Measurements from ENCODE around the gene SPAAR. TPM values are rescaled to one million over a fixed set of nuclear protein-coding genes. Genes with fewer than 3 reads are reported as not detected.
A peak's percentile ranks its signal among the peaks of the same experiment; 100 is the strongest.
"Not testable (repeated sequence)": the region's sequence is repeated elsewhere in the genome, so short reads cannot be mapped to it uniquely, and the experiment has no call there.

Gene SPAAR
- total RNA-seq, 1 donor from 2014 or later = 13.5 TPM

DNA sequence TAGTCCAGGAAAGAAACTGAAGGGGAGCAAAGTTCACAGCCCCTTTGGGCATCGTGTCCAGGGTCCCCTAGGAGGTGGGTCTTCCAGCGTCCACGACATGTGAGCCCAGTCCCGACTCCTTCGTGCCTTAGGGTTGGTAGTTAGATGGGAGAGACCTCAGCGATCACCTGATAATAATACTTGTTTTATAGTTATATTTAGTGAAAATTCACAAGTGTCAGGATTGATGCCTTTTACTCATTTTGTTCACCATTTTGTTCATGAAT is 20.1 kb downstream of the SPAAR start:
- Histone ChIP-seq H3K27me3 (no peaks in the 10 kb centered on the region), H3K9me3 (no peaks in the 10 kb centered on the region), H3K27ac (no peak overlapping the region), H3K4me1 (no peaks in the 10 kb centered on the region), H3K4me3 (no peak overlapping the region), H3K36me3 (no peaks in the 10 kb centered on the region)
- no peak for ATAC-seq
- TF ChIP-seq, protein P1, sequence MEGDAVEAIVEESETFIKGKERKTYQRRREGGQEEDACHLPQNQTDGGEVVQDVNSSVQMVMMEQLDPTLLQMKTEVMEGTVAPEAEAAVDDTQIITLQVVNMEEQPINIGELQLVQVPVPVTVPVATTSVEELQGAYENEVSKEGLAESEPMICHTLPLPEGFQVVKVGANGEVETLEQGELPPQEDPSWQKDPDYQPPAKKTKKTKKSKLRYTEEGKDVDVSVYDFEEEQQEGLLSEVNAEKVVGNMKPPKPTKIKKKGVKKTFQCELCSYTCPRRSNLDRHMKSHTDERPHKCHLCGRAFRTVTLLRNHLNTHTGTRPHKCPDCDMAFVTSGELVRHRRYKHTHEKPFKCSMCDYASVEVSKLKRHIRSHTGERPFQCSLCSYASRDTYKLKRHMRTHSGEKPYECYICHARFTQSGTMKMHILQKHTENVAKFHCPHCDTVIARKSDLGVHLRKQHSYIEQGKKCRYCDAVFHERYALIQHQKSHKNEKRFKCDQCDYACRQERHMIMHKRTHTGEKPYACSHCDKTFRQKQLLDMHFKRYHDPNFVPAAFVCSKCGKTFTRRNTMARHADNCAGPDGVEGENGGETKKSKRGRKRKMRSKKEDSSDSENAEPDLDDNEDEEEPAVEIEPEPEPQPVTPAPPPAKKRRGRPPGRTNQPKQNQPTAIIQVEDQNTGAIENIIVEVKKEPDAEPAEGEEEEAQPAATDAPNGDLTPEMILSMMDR (IDR thresholded peaks at IDR 0.05) = no peak
- no peak for DNase-seq
- intact Hi-C loops (cut with DNase I) = no loop called here

DNA sequence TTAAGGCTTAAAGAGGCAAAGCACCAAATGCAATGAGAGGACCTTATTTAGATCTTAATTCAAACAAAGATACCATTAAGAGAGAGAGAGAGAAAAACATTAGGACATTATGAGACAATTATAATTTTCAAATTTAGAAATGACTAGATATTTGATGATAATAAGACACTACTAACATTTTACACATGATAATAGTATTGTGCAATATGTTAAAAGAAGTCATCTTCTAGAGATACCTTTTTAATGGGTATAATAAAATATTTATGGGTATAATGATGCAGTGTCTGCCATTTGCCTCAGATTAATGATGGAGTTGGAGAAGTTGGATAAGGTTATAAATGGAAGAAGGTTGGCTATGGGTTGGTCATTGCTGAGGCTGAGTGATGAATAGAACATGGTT is 21.2 kb downstream of the SPAAR start:
- intact Hi-C loops (cut with DNase I) = no loop called here
- ATAC-seq (no peak), DNase-seq (no peak)
- Histone ChIP-seq H3K9me3 (no peaks in the 10 kb centered on the region), H3K27me3 (no peaks in the 10 kb centered on the region), H3K4me3 (no peak overlapping the region), H3K36me3 (no peaks in the 10 kb centered on the region), H3K4me1 (peaks cover 3% of the 10 kb centered on the region), H3K27ac (no peak overlapping the region)
- TF ChIP-seq, protein P1 (IDR thresholded peaks at IDR 0.05) = no peak

DNA sequence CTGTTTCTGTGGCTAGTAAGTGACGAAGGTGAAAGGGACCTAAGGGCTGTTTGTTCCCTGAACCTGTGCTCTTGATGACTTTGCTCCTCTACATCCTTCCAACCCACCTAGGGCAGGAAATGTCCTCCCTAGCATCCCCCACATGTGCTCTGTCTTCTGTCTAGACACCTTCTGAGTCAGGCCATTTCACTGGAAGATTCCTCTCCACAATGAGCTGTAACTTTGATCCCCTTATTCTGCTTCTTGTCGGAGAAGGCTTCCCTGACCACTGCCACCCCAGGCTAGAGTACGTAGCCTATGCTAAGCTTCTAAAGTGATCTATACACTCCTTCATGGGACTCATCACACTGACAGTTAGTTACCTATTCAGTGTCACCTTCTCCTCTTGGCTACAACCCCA is 21.7 kb downstream of the SPAAR start:
- Histone ChIP-seq H3K9me3 (no peaks in the 10 kb centered on the region), H3K4me1 (peaks cover 6% of the 10 kb centered on the region), H3K27ac (no peak overlapping the region), H3K4me3 (no peak overlapping the region), H3K36me3 (no peaks in the 10 kb centered on the region), H3K27me3 (no peaks in the 10 kb centered on the region)
- DNase-seq (no peak), ATAC-seq (no peak)
- intact Hi-C loops (cut with DNase I) = no loop called here
- TF ChIP-seq, protein P1 (IDR thresholded peaks at IDR 0.05) = no peak

DNA sequence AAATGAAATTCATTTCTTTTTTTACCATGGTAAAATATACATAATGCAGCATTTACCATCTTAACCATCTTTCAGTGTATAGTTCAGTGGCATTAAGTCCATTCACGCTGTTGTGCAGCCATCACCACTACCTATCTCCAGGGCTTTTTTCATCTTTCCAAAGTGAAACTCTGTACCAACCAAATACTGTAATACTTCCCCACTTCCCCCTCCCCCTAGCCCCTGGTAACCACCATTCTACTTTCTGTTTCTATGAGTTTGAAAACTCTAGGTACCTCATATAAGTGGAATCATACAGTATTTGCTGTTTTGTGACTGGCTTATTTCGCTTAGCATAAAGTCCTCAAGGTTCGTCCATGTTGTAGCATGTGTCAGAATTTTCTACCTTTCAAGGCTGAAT is 23.4 kb downstream of the SPAAR start:
- H3K27me3 ChIP-seq = no peaks in the 10 kb centered on the region
- H3K27ac ChIP-seq = no peak overlapping the region
- DNase-seq (no peak), ATAC-seq (no peak)
- peaks cover 11% of the 10 kb centered on the region for H3K4me1 ChIP-seq
- no peaks in the 10 kb centered on the region for H3K9me3 ChIP-seq
- intact Hi-C loops (cut with DNase I) = no loop called here
- no peak overlapping the region for H3K4me3 ChIP-seq
- TF ChIP-seq, protein P1 (IDR thresholded peaks at IDR 0.05) = no peak
- H3K36me3 ChIP-seq = no peaks in the 10 kb centered on the region

DNA sequence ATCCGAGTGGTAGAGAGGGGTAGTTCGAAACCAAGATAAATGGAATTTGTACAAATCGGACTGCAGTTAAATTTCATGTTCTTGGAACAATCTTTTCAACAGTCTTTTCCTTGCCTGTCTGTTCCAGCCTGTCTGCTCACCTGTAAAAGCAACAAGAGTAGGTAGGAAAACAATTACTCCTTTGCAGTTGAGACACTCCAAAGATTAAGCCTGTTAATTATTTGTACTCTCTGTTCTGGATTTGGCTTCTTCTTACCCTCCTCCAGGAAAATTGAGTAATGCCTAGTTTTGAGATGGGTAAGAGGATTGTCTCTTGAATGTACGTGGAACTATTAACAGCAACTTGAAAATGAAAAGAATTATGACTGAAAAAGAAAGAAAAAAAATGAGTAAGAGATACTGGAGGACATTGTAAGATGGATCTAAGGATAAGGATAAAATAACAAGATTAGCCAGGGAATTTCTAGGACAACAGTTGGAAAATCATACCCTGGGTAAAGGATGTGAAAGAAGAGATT is 24.3 kb downstream of the SPAAR start:
- TF ChIP-seq, protein P1 (IDR thresholded peaks at IDR 0.05) = no peak
- DNase-seq (no peak), ATAC-seq (peak; percentile 33)
- no peak overlapping the region for H3K4me3 ChIP-seq
- H3K27ac ChIP-seq = no peak overlapping the region
- intact Hi-C loops (cut with DNase I) = no loop called here
- no peaks in the 10 kb centered on the region for H3K27me3 ChIP-seq
- H3K9me3 ChIP-seq = no peaks in the 10 kb centered on the region
- H3K4me1 ChIP-seq = peaks cover 11% of the 10 kb centered on the region
- H3K36me3 ChIP-seq = no peaks in the 10 kb centered on the region

DNA sequence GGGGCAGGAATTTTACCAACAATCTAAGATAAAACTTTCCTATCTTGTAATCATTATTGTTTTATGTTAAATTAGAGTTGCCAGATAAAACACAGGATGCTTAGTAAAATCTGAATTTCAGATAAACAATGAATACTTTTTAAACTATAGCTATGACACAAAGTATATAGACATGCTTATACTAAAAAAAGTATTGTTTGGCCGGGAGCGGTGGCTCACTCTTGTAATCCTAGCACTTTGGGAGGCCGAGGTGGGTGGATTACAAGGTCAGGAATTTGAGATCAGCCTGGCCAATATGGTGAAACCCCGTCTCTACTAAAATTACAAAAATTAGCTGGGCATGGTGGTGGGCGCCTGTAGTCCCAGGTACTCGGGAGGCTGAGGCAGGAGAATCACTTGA is 24.8 kb downstream of the SPAAR start:
- DNase-seq; ATAC-seq; H3K9me3 ChIP-seq; H3K36me3 ChIP-seq; H3K4me3 ChIP-seq; intact Hi-C loops (cut with DNase I); H3K27ac ChIP-seq; H3K27me3 ChIP-seq: not testable (repeated sequence)
- peaks cover 11% of the 10 kb centered on the region for H3K4me1 ChIP-seq

All from upper lobe of right lung (tissue), 1 donor.